Pancreas (tissue), 10 donors: ENCODE measurements around the gene OBSCN. TPM values are rescaled to one million over a fixed set of nuclear protein-coding genes. Genes with fewer than 3 reads are reported as not detected.

Experiments
- ATAC-seq, 4 donors: fragments of 200-7000 bp; cut with Tn5 transposase; one replicate each; pipeline versions ENCODE4 v1.8.0 to v1.9.1; 2020; ENCODE audit warnings: mild to moderate bottlenecking in 4 of 4, moderate library complexity in 4 of 4
- DNase-seq, 6 donors: peaks; one replicate each; pipeline ENCODE4 v3.0.0-alpha.2; 2020
- FAIRE-seq: peaks from 2 replicates; lab custom pipeline; 2012; peaks lifted over from hg19 to GRCh38; lab: Jason Lieb, UNC
- H3K27ac ChIP-seq, 4 donors: fragments of 200-600 bp; sonication (generic); 1 replicate in 3 of 4; 2 replicates in 1 of 4; pipeline versions ENCODE4 v1.5.0 to v1.8.0; 2020
- H3K27me3 ChIP-seq, 4 donors: fragments of 200-600 bp; one replicate each; pipeline ENCODE4 v1.8.0; 2021
- H3K36me3 ChIP-seq, 3 donors: fragments of 200-600 bp; sonication (generic) in 1 of 3; one replicate each; pipeline versions ENCODE4 v1.5.0 to v1.8.0; 2020 to 2021
- H3K4me1 ChIP-seq, 3 donors: fragments of 200-600 bp; one replicate each; pipeline ENCODE4 v1.8.0; 2021
- H3K4me3 ChIP-seq, 4 donors: fragments of 200-600 bp; sonication (generic) in 2 of 4; one replicate each; pipeline versions ENCODE4 v1.5.0 to v1.8.0; 2020 to 2021
- H3K9me3 ChIP-seq, 4 donors: fragments of 200-600 bp; one replicate each; pipeline ENCODE4 v1.8.0; 2021
- WGBS, 2 donors: extraction: QIAGEN DNeasy Blood & Tissue Kit; methylation state at CpG; one replicate each; pipeline ENCODE4 v1.1.7; 2013; 5-methylcytosine and 5-hydroxymethylcytosine counted together
- intact Hi-C, 3 donors: fragments of 100-400 bp; cut with DNase I; formaldehyde crosslinking; loops; one replicate each; pipeline versions ENCODE4 v1.11.1 to v1.14.2; 2022
- polyA plus RNA-seq, 2 donors: library from polyadenylated mRNA; stranded (reverse); fragments of 200-250 nt; gene quantifications; one replicate each; pipeline ENCODE4 v1.2.3, GENCODE V29; 2013
- total RNA-seq, 6 donors: library from RNA; stranded (reverse); fragmentation: NEBNext Ultra II Directional in 4 of 6; extraction: Animal tissue kit (Norgen Biotek cat#: 25700) in 4 of 6; gene quantifications; one replicate each; pipeline versions ENCODE4 v1.2.1 to v1.2.4, GENCODE V29; 2021 to 2023
- TF ChIP-seq, protein P1 (sequence below), 4 donors: fragments of 200-600 bp; sonication (generic) in 3 of 4; IDR thresholded peaks; one replicate each; pipeline versions ENCODE4 v1.5.0 to v1.8.0; 2021; ENCODE audit warnings: antibody characterized with exemption in 4 of 4
- donor health status: healthy with polysubstance abuse.
- donor health status: DM: no; HTN: no; CAD: no; lungs with moderate emphysema.
- donor health status: DM: no; HTN: no; CAD: no.
- donor health status: control.
- donor health status: control.
- donor health status: Bipolar disorder and iron deficiency.
- donor health status: DM: yes; HTN: yes; CAD: no.
- donor health status: DM: no; HTN: no; CAD: no.
- donor health status: DM: no; HTN: no; CAD: no.
- donor health status: DM: yes; HTN: yes; CAD: no.

The OBSCN gene
- total and polyA plus RNA-seq, 8 donors = 7.9 to 61.4 (median 11.3) TPM

DNA sequence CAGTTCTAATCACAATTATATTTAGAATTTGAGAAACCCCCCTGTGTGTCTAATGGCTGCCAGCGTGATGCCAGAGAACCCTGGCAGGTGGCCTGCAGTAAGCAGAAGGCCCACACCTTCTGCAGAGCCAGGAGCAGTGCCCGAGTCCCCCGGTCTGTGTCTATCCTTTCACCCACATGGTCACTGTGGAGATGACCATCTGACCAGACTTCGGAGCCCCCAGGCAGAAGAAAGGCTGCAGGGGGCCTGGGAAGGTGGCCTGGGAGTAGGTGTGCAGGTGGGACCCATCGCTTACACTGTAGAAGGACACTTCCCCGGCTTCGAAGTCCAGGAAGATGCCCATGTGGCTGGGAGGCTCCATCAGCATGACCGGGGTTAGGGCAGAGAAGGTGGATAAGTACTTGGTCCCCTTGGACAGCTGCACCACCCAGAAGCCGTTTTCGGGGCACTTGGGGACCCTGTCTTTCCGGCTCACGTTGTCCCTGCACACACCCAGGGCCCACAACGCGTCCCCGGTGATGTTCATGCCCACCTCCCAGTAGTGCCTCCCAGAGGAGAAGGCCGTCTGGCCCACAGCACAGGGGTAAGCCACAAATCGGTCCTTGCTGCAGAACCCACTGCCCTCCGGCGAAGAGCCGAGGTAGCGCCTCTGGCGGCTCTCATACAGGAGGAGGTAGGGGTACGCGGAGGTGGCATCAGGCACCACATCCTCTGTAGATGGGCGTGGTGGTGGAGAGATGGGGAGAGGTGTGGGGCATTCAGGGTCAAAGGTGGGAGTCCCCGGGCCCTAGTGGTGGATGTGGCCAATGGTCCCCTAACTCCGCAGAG, 200.4 kb downstream of the OBSCN start:
- TF ChIP-seq, protein P1, sequence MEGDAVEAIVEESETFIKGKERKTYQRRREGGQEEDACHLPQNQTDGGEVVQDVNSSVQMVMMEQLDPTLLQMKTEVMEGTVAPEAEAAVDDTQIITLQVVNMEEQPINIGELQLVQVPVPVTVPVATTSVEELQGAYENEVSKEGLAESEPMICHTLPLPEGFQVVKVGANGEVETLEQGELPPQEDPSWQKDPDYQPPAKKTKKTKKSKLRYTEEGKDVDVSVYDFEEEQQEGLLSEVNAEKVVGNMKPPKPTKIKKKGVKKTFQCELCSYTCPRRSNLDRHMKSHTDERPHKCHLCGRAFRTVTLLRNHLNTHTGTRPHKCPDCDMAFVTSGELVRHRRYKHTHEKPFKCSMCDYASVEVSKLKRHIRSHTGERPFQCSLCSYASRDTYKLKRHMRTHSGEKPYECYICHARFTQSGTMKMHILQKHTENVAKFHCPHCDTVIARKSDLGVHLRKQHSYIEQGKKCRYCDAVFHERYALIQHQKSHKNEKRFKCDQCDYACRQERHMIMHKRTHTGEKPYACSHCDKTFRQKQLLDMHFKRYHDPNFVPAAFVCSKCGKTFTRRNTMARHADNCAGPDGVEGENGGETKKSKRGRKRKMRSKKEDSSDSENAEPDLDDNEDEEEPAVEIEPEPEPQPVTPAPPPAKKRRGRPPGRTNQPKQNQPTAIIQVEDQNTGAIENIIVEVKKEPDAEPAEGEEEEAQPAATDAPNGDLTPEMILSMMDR (IDR thresholded peaks at IDR 0.05) = no peak
- Histone ChIP-seq H3K27me3 (no peaks in the 10 kb centered on the region), H3K4me1 (peaks cover 0 to 18% (median 11%) of the 10 kb centered on the region in 3 donors), H3K27ac (no peak overlapping the region), H3K9me3 (no peaks in the 10 kb centered on the region), H3K4me3 (no peak overlapping the region), H3K36me3 (no peaks in the 10 kb centered on the region)
- DNase-seq (peak in 1 of 6 donors; percentile 51), ATAC-seq (no peak), FAIRE-seq (no peak)
- intact Hi-C loops = no loop called here
- WGBS, 2 donors = 92 to 95% methylated on average over 27 of the region's 27 CpGs

DNA sequence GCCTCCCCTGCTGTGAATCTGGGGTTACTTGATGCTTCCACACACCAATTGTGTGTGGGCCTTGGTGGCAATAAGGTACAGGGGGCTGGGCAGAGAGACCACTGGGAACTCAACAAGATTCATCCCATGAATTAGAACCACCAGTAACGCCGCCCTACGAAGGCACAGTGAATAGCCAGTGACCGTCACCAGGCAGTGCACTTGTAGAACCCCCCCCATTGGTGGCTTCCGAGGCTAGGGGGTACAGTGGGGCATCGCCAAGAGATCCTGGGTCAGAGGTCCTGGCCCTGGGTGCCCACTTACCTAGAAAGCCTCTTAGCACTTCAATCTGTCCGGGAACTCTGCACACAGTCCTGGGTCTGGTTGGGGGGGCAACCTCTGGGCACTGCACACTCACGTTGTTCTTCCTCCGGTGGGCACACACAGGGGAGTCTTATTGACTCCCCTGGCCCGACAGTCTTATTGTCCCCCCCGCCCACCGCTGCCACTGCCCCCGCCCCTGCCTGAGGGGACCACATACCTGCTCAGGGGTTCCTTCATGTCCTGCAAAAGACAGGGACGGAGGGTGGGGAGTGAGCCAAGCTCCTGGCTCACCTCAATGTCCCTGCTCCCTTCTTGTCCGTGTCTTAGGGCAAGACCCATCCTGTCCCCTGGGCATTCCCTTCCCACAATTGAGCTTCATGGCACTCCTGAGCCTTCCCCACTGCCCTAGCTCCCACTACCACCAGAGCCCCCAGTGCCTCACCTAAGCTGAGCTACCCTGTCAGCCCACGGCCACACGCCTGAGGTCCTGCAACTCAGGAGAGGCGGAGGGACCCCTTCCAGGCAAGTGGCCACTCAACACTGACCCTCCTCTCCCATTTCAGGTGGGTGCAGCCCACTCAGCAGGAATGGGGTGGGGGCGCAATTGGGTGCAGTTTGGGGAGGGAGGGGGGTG, 201.3 kb downstream of the OBSCN start:
- WGBS, 2 donors = 87 to 88% methylated on average over 19 of the region's 19 CpGs
- peaks cover 0 to 15% (median 11%) of the 10 kb centered on the region in 3 donors for H3K4me1 ChIP-seq
- no peaks in the 10 kb centered on the region for H3K9me3 ChIP-seq
- peak in 1 of 6 donors; percentile 46 for DNase-seq
- H3K4me3 ChIP-seq = no peak overlapping the region
- no peak for ATAC-seq
- FAIRE-seq = no peak
- no peaks in the 10 kb centered on the region for H3K27me3 ChIP-seq
- TF ChIP-seq, protein P1 (IDR thresholded peaks at IDR 0.05) = no peak
- intact Hi-C loops = no loop called here
- H3K36me3 ChIP-seq = no peaks in the 10 kb centered on the region
- no peak overlapping the region for H3K27ac ChIP-seq

DNA sequence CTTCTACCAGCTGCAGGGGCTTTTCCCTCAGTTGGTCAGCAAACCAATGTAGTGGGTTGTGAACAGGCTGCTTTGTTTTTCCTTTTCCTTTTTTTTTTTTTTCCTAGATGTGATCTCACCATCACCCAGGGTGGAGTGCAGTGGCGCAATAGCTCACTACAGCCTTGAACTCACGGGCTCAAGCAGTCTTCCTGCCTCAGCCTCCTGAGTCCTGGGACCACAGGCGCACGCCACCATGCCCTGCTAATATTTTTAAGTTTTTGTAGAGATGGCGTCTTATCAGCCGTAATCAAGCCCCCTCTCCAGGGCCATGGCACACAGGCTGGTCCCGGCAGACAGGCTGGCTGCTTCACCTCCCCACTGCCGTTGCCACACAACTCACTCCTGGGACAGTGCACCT, 202.2 kb downstream of the OBSCN start:
- 87 to 91% methylated on average over 8 of the region's 8 CpGs for WGBS, 2 donors
- intact Hi-C loops = no loop called here
- TF ChIP-seq, protein P1 (IDR thresholded peaks at IDR 0.05) = no peak
- ATAC-seq (no peak), DNase-seq (peak in 1 of 6 donors; percentile 36), FAIRE-seq (no peak)
- Histone ChIP-seq H3K4me1 (peaks cover 0 to 6% (median 4%) of the 10 kb centered on the region in 3 donors), H3K9me3 (no peaks in the 10 kb centered on the region), H3K4me3 (no peak overlapping the region), H3K36me3 (no peaks in the 10 kb centered on the region), H3K27ac (no peak overlapping the region), H3K27me3 (no peaks in the 10 kb centered on the region)

DNA sequence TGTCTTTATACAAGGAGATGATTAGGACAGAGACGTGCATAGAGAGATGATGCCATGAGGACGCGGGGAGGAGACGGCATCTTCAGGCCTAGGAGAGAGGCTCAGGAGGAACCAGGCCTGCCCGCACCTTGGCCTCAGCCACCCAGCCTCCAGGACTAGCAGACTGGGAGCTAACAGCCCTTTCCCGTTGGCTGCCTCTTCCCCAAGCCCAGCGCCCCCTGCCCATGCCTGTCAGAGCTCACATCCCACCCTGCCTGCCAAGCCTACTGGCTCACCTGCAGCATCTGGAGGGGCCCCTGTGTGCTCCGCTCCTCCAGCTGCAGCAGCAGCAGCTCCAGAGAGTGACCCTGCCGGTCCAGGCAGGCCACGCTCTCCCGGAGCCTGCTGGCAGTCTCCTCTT, 202.8 kb downstream of the OBSCN start:
- Histone ChIP-seq H3K36me3 (no peaks in the 10 kb centered on the region), H3K9me3 (no peaks in the 10 kb centered on the region), H3K4me3 (no peak overlapping the region), H3K4me1 (no peaks in the 10 kb centered on the region), H3K27ac (no peak overlapping the region), H3K27me3 (no peaks in the 10 kb centered on the region)
- intact Hi-C loops = no loop called here
- TF ChIP-seq, protein P1 (IDR thresholded peaks at IDR 0.05) = no peak
- DNase-seq = no peak
- no peak for FAIRE-seq
- no peak for ATAC-seq
- 88 to 90% methylated on average over 10 to 11 of the region's 11 CpGs for WGBS, 2 donors
